Hindlimb muscle (tissue), 1 donor: ENCODE results near the gene PDK4. TPM values are rescaled to one million over a fixed set of nuclear protein-coding genes. Genes with fewer than 3 reads are reported as not detected.
"Not testable (repeated sequence)": the region's sequence is repeated elsewhere in the genome, so short reads cannot be mapped to it uniquely, and the experiment has no call there.

Experiments used
- DNase-seq: peaks from one replicate; pipeline ENCODE4 v3.0.0-alpha.2; 2013
- polyA plus RNA-seq: library from polyadenylated mRNA; unstranded; fragments of 120-200 nt; gene quantifications from one replicate; pipeline ENCODE4 v1.2.1, GENCODE V29; 2013; ENCODE audit not compliant: insufficient read length

Gene PDK4
- polyA plus RNA-seq, 1 donor: 19.2 TPM

GRCh38 chr7:95558864-95559263, 37.5 kb downstream of the PDK4 start:
- DNase-seq: no peak

GRCh38 chr7:95556777-95557176, 39.5 kb downstream of the PDK4 start:
- no peak for DNase-seq

- no peak for DNase-seq
Observed at GRCh38 chr7:95553939-95554338, 42.4 kb downstream of the PDK4 start.

GRCh38 chr7:95552010-95552926, 44.0 kb downstream of the PDK4 start:
- DNase-seq: not testable (repeated sequence)

GRCh38 chr7:95550546-95550945, 45.8 kb downstream of the PDK4 start:
- DNase-seq: no peak

GRCh38 chr7:95549818-95550529, 46.3 kb downstream of the PDK4 start:
- peak; percentile 74 for DNase-seq

- no peak for DNase-seq
Observed at GRCh38 chr7:95547361-95548348, 48.7 kb downstream of the PDK4 start.

- DNase-seq: no peak
Observed at GRCh38 chr7:95546647-95547046, 49.7 kb downstream of the PDK4 start.

GRCh38 chr7:95545673-95546072, 50.6 kb downstream of the PDK4 start:
- no peak for DNase-seq

- no peak for DNase-seq
Observed at GRCh38 chr7:95545007-95545615, 51.2 kb downstream of the PDK4 start.

GRCh38 chr7:95544171-95544570, 52.1 kb downstream of the PDK4 start:
- DNase-seq: no peak

- DNase-seq: no peak
Observed at GRCh38 chr7:95543312-95543711, 53.0 kb downstream of the PDK4 start.

GRCh38 chr7:95540366-95540765, 56.0 kb downstream of the PDK4 start:
- DNase-seq: no peak

GRCh38 chr7:95539426-95539825, 56.9 kb downstream of the PDK4 start:
- DNase-seq: no peak

GRCh38 chr7:95537468-95537867, 58.8 kb downstream of the PDK4 start:
- no peak for DNase-seq

- no peak for DNase-seq
Observed at GRCh38 chr7:95536656-95537311, 59.5 kb downstream of the PDK4 start.

GRCh38 chr7:95535662-95536061, 60.7 kb downstream of the PDK4 start:
- DNase-seq: no peak

GRCh38 chr7:95534796-95535195, 61.5 kb downstream of the PDK4 start:
- DNase-seq: no peak
